Mesothelial cell of epicardium (in vitro differentiated cells): ENCODE measurements around the gene MEGF8. TPM values are rescaled to one million over a fixed set of nuclear protein-coding genes. Genes with fewer than 3 reads are reported as not detected.

Experiments used
- DNase-seq, 2 experiments: peaks; one replicate each; pipeline ENCODE4 v3.0.0; 2021; ENCODE audit warnings: low spot score in 2 of 2; ENCODE audit not compliant: unreplicated experiment in 2 of 2
- H3K27ac Mint-ChIP-seq: 2 replicates; pipeline ENCODE4 v1.8.0; 2021; ENCODE audit warnings: mixed read lengths
- H3K27me3 Mint-ChIP-seq: 2 replicates; pipeline ENCODE4 v1.8.0; 2021; ENCODE audit warnings: low read depth, mixed read lengths
- H3K36me3 Mint-ChIP-seq: 2 replicates; pipeline ENCODE4 v1.8.0; 2021; ENCODE audit warnings: mixed read lengths
- H3K4me1 Mint-ChIP-seq: 2 replicates; pipeline ENCODE4 v1.8.0; 2021; ENCODE audit warnings: mixed read lengths
- H3K4me3 Mint-ChIP-seq: 2 replicates; pipeline ENCODE4 v1.8.0; 2021; ENCODE audit warnings: mild to moderate bottlenecking, moderate library complexity, mixed read lengths
- H3K9me3 Mint-ChIP-seq: 2 replicates; pipeline ENCODE4 v1.8.0; 2021; ENCODE audit warnings: mixed read lengths
- CTCF ChIP-seq: fragments of 200-600 bp; sonication (generic); IDR thresholded peaks from one replicate; pipeline ENCODE4 v1.5.0; 2021; ENCODE audit warnings: antibody characterized with exemption; ENCODE audit not compliant: unreplicated experiment
- total RNA-seq: library from RNA; stranded (reverse); gene quantifications from 3 replicates; pipeline ENCODE4 v1.2.1, GENCODE V29; 2021

MEGF8 gene
- 54.7 to 58.9 TPM (median 57.1 TPM) in 3 replicates for total RNA-seq

GRCh38 chr19:42325308-42325895, at the start of gene MEGF8:
Gene MEGF8, plus strand, starts transcription at chr19:42325635. Its CDS starts 609 bp downstream, at chr19:42326244.
- H3K36me3 Mint-ChIP-seq, result peaks cover 3% of the 10 kb centered on the region
- peaks cover 44% of the 10 kb centered on the region for H3K27me3 Mint-ChIP-seq
- peaks cover 27% of the 10 kb centered on the region for H3K4me1 Mint-ChIP-seq
- TF ChIP-seq CTCF, result peak; percentile 58
- H3K9me3 Mint-ChIP-seq, result no peaks in the 10 kb centered on the region
- peak within 1 kb of the TSS; percentile 59 for H3K27ac Mint-ChIP-seq
- H3K4me3 Mint-ChIP-seq, result peak within 1 kb of the TSS; percentile 85
- DNase-seq, result peak; percentile 96 to 98

- Mint-ChIP-seq H3K4me1 (peaks cover 34% of the 10 kb centered on the region), H3K27ac (no peak overlapping the region), H3K4me3 (no peak overlapping the region), H3K27me3 (no peaks in the 10 kb centered on the region), H3K36me3 (peaks cover 18% of the 10 kb centered on the region), H3K9me3 (no peaks in the 10 kb centered on the region)
- TF ChIP-seq CTCF, result no peak
- DNase-seq, result no peak
Measured at GRCh38 chr19:42276284-42276683, 49.2 kb upstream of the MEGF8 start.

GRCh38 chr19:42276821-42277220, 48.6 kb upstream of the MEGF8 start:
- Mint-ChIP-seq H3K4me3 (no peak overlapping the region), H3K4me1 (peaks cover 37% of the 10 kb centered on the region), H3K36me3 (peaks cover 18% of the 10 kb centered on the region), H3K9me3 (no peaks in the 10 kb centered on the region), H3K27ac (no peak overlapping the region), H3K27me3 (no peaks in the 10 kb centered on the region)
- no peak for DNase-seq
- no peak for TF ChIP-seq CTCF

GRCh38 chr19:42277821-42278451, 47.5 kb upstream of the MEGF8 start:
- no peak for TF ChIP-seq CTCF
- peak in 1 of 2 experiments; percentile 18 for DNase-seq
- Mint-ChIP-seq H3K4me3 (peak overlapping the region; percentile 78), H3K27me3 (no peaks in the 10 kb centered on the region), H3K4me1 (peaks cover 45% of the 10 kb centered on the region), H3K27ac (peak overlapping the region; percentile 91), H3K9me3 (no peaks in the 10 kb centered on the region), H3K36me3 (peaks cover 18% of the 10 kb centered on the region)

GRCh38 chr19:42278452-42279154, 46.8 kb upstream of the MEGF8 start:
- no peak for TF ChIP-seq CTCF
- H3K4me3 Mint-ChIP-seq, result peak overlapping the region; percentile 78
- H3K27ac Mint-ChIP-seq, result peak overlapping the region; percentile 91
- no peaks in the 10 kb centered on the region for H3K9me3 Mint-ChIP-seq
- H3K4me1 Mint-ChIP-seq, result peaks cover 45% of the 10 kb centered on the region
- DNase-seq, result no peak
- H3K27me3 Mint-ChIP-seq, result no peaks in the 10 kb centered on the region
- peaks cover 14% of the 10 kb centered on the region for H3K36me3 Mint-ChIP-seq
